ENCODE measurements around the gene ZNF468. TPM values are rescaled to one million over a fixed set of nuclear protein-coding genes. Genes with fewer than 3 reads are reported as not detected.
"Not testable (repeated sequence)": the region's sequence is repeated elsewhere in the genome, so short reads cannot be mapped to it uniquely, and the experiment has no call there.

The ZNF468 gene
- total RNA-seq, 4 donors from 2014 or later, result 10.1 to 26.9 (median 17.1) TPM

DNA sequence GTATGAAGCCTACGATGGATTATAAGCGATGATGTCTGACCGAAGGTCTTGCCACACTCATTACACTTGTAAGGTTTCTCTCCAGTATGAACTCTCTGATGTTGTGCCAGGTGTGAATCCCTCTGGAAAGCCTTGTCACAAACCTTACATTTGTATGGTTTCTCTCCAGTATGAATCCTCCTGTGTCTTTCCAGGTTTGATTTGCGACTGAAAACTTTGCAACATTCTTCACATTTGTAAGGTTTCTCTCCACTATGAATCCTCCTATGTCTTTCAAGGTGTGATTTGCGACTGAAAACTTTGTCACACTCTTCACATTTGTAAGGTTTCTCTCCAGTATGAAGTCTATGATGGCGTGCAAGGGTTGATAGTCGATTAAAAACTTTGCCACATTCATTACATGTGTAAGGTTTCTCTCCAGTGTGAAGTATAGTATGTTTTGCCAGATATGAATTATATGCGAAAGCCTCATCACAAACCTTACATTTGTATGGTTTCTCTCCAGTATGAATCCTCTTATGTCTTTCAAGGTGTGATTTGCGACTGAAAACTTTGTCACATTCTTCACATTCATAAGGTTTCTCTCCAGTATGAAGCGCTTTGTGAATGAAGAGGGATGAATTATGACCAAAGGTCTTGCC lies 16.5 kb downstream of the ZNF468 start:
- H3K27me3 ChIP-seq; in situ Hi-C loops (cut with MboI; ENCODE audit: low pct_ligation_motif_present in 1 of 4, low pct_unique_long_range_greater_than_20kb in 1 of 4, low sequenced_read_pairs in 3 of 4); intact Hi-C loops (cut with DNase I; ENCODE audit: low total_unique reads); DNase-seq; H3K4me3 ChIP-seq; H3K4me1 ChIP-seq; H3K27ac ChIP-seq: not testable (repeated sequence)
- peaks cover 86 to 87% of the 10 kb centered on the region in 2 donors for H3K9me3 ChIP-seq
- 93 to 95% methylated on average over 6 to 10 of the region's 10 CpGs for WGBS, 2 donors (ENCODE audit: low coverage in 1 of 2)
- H3K36me3 ChIP-seq, result peaks cover 8 to 76% (median 44%) of the 10 kb centered on the region in 4 donors

GRCh38 chr19:52834289-52834688 lies 23.1 kb downstream of the ZNF468 start:
- H3K27me3 ChIP-seq; in situ Hi-C loops (cut with MboI; ENCODE audit: low pct_ligation_motif_present in 1 of 4, low pct_unique_long_range_greater_than_20kb in 1 of 4, low sequenced_read_pairs in 3 of 4): not testable (repeated sequence)
- WGBS, 2 donors (ENCODE audit: low coverage in 1 of 2), result 82% methylated on average over 1 of the region's 1 CpG; no CpG with 5 or more reads in 1 of the 2 donors

DNA sequence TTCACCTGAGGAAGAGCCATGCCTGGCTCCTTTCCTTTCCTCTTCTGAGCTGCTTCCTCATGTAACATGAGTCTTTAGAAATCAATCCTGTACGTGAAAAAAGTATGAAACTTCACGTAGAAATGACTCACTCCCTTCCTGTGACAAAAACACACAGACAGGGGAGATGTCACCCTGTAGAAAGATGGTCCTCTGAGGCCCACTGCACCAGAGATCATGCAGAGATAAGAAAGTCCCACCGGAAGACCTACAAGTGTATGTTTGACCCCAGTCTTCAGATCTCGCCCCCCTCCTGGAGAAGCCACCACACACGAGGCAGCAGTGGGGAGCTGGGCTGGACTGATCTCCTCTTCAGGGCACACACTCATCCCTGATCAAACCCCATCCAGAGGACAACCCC lies 23.9 kb downstream of the ZNF468 start:
- H3K27me3 ChIP-seq; H3K27ac ChIP-seq; H3K4me3 ChIP-seq; DNase-seq; H3K36me3 ChIP-seq; in situ Hi-C loops (cut with MboI; ENCODE audit: low pct_ligation_motif_present in 1 of 4, low pct_unique_long_range_greater_than_20kb in 1 of 4, low sequenced_read_pairs in 3 of 4); intact Hi-C loops (cut with DNase I; ENCODE audit: low total_unique reads); H3K4me1 ChIP-seq: not testable (repeated sequence)
- H3K9me3 ChIP-seq, result peaks cover 20 to 28% of the 10 kb centered on the region in 2 donors
- WGBS, 2 donors (ENCODE audit: low coverage in 1 of 2), result 66 to 67% methylated on average over 1 to 5 of the region's 5 CpGs

More at GRCh38 chr19:52834289-52834688, 23.1 kb downstream of the ZNF468 start:
- intact Hi-C loops (cut with DNase I; ENCODE audit: low total_unique reads); H3K4me3 ChIP-seq; DNase-seq; H3K27ac ChIP-seq; H3K4me1 ChIP-seq: not testable (repeated sequence)
- peaks cover 28 to 32% of the 10 kb centered on the region in 2 donors for H3K9me3 ChIP-seq
- H3K36me3 ChIP-seq, result peaks cover 0 to 14% (median 5%) of the 10 kb centered on the region in 4 donors

GRCh38 chr19:52829866-52830265 lies 27.6 kb downstream of the ZNF468 start:
- DNase-seq; H3K4me3 ChIP-seq; intact Hi-C loops (cut with DNase I; ENCODE audit: low total_unique reads); H3K36me3 ChIP-seq; H3K4me1 ChIP-seq; H3K27me3 ChIP-seq; H3K9me3 ChIP-seq; in situ Hi-C loops (cut with MboI; ENCODE audit: low pct_ligation_motif_present in 1 of 4, low pct_unique_long_range_greater_than_20kb in 1 of 4, low sequenced_read_pairs in 3 of 4); H3K27ac ChIP-seq: not testable (repeated sequence)
- 70% methylated on average over 7 of the region's 7 CpGs; no CpG with 5 or more reads in 1 of the 2 donors for WGBS, 2 donors (ENCODE audit: low coverage in 1 of 2)

GRCh38 chr19:52825765-52826164 lies 31.7 kb downstream of the ZNF468 start:
- no peak for DNase-seq
- H3K27me3 ChIP-seq, result no peaks in the 10 kb centered on the region
- TF ChIP-seq POLR2AphosphoS5 (IDR thresholded peaks at IDR 0.05), result no peak
- no peak for TF ChIP-seq EP300 (IDR thresholded peaks at IDR 0.05; ENCODE audit: low read depth)
- no peaks in the 10 kb centered on the region for H3K36me3 ChIP-seq
- H3K9me3 ChIP-seq, result peaks cover 0 to 3% of the 10 kb centered on the region in 2 donors
- no peak overlapping the region for H3K4me3 ChIP-seq
- in situ Hi-C loops (cut with MboI; ENCODE audit: low pct_ligation_motif_present in 1 of 4, low pct_unique_long_range_greater_than_20kb in 1 of 4, low sequenced_read_pairs in 3 of 4), result no loop called here
- H3K27ac ChIP-seq, result no peak overlapping the region
- 97 to 98% methylated on average over 5 of the region's 5 CpGs for WGBS, 2 donors (ENCODE audit: low coverage in 1 of 2)
- H3K4me1 ChIP-seq, result peaks cover 0 to 2% (median under 1%) of the 10 kb centered on the region in 4 donors
- intact Hi-C loops (cut with DNase I; ENCODE audit: low total_unique reads), result no loop called here

DNA sequence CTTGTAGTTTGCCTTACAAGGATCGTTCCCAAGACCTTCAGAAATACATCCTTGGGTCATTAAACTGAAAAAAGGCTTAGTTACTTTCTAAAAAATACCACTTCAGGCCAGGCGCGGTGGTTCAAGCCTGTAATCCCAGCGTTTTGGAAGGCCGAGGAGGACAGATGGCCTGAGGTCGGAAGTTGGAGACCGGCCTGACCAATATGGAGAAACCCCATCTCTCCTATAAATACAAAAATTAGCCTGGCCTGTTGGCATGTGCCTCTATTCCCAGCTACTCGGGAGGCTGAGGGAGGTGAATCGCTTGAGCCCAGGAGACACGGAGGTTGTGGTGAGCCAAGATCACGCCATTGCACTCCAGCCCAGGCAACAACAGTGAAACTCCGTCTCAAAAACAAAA lies 33.7 kb downstream of the ZNF468 start:
- Histone ChIP-seq H3K9me3 (peaks cover 0 to 1% of the 10 kb centered on the region in 2 donors), H3K27me3 (no peaks in the 10 kb centered on the region), H3K27ac (no peak overlapping the region), H3K4me3 (no peak overlapping the region), H3K36me3 (no peaks in the 10 kb centered on the region), H3K4me1 (peaks cover 0 to 7% (median 5%) of the 10 kb centered on the region in 4 donors)
- in situ Hi-C loops (cut with MboI; ENCODE audit: low pct_ligation_motif_present in 1 of 4, low pct_unique_long_range_greater_than_20kb in 1 of 4, low sequenced_read_pairs in 3 of 4), result no loop called here
- intact Hi-C loops (cut with DNase I; ENCODE audit: low total_unique reads), result no loop called here
- no peak for TF ChIP-seq EP300 (IDR thresholded peaks at IDR 0.05; ENCODE audit: low read depth)
- no peak for TF ChIP-seq POLR2A (IDR thresholded peaks at IDR 0.05)
- no peak for TF ChIP-seq POLR2AphosphoS5 (IDR thresholded peaks at IDR 0.05)
- TF ChIP-seq, protein P1, sequence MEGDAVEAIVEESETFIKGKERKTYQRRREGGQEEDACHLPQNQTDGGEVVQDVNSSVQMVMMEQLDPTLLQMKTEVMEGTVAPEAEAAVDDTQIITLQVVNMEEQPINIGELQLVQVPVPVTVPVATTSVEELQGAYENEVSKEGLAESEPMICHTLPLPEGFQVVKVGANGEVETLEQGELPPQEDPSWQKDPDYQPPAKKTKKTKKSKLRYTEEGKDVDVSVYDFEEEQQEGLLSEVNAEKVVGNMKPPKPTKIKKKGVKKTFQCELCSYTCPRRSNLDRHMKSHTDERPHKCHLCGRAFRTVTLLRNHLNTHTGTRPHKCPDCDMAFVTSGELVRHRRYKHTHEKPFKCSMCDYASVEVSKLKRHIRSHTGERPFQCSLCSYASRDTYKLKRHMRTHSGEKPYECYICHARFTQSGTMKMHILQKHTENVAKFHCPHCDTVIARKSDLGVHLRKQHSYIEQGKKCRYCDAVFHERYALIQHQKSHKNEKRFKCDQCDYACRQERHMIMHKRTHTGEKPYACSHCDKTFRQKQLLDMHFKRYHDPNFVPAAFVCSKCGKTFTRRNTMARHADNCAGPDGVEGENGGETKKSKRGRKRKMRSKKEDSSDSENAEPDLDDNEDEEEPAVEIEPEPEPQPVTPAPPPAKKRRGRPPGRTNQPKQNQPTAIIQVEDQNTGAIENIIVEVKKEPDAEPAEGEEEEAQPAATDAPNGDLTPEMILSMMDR (IDR thresholded peaks at IDR 0.05), result no peak
- WGBS, 2 donors (ENCODE audit: low coverage in 1 of 2), result 91 to 98% methylated on average over 8 to 12 of the region's 12 CpGs
- DNase-seq, result no peak
